Limb (tissue), 2 donors: ENCODE data around the gene CETP.
"Not testable (repeated sequence)": the region's sequence is repeated elsewhere in the genome, so short reads cannot be mapped to it uniquely, and the experiment has no call there.

Experiments used
- DNase-seq, 2 donors: peaks; one replicate each; pipeline ENCODE4 v3.0.0-alpha.2; 2016; ENCODE audit errors: extremely low spot score in 2 of 2

CETP gene

GRCh38 chr16:56980792-56981724 is 19.3 kb downstream of the CETP start:
- DNase-seq: no peak

- no peak for DNase-seq
These were observed 20.1 kb downstream of the CETP start for GRCh38 chr16:56981729-56982271.

GRCh38 chr16:56982695-56983094 is 20.9 kb downstream of the CETP start:
- DNase-seq: no peak

- DNase-seq: no peak
These were observed 21.5 kb downstream of the CETP start for GRCh38 chr16:56983211-56983751.

- DNase-seq: no peak
These were observed 22.9 kb downstream of the CETP start for GRCh38 chr16:56984639-56985038.

- no peak for DNase-seq
These were observed 23.7 kb downstream of the CETP start for GRCh38 chr16:56985288-56985961.

GRCh38 chr16:56985962-56986360 is 24.2 kb downstream of the CETP start:
- DNase-seq: no peak

GRCh38 chr16:56986361-56986760 is 24.6 kb downstream of the CETP start:
- DNase-seq: no peak

- not testable (repeated sequence) for DNase-seq
These were observed 25.2 kb downstream of the CETP start for GRCh38 chr16:56986908-56987307.

GRCh38 chr16:56987692-56988091 is 25.9 kb downstream of the CETP start:
- no peak for DNase-seq

- DNase-seq: no peak
These were observed 26.6 kb downstream of the CETP start for GRCh38 chr16:56988161-56988947.

GRCh38 chr16:56988948-56989945 is 27.5 kb downstream of the CETP start, which contains the start of gene NLRC5:
Gene NLRC5, plus strand, starts transcription at chr16:56989557. Its CDS starts 31,156 bp downstream, at chr16:57020713.
- DNase-seq: peak; percentile 54 to 84

- DNase-seq: no peak
These were observed 28.2 kb downstream of the CETP start for GRCh38 chr16:56989988-56990387.

GRCh38 chr16:56990407-56991286 is 28.9 kb downstream of the CETP start:
- DNase-seq: no peak

GRCh38 chr16:56992431-56992830 is 30.7 kb downstream of the CETP start:
- not testable (repeated sequence) for DNase-seq

GRCh38 chr16:56993204-56993603 is 31.5 kb downstream of the CETP start:
- no peak for DNase-seq

- no peak for DNase-seq
These were observed 32.6 kb downstream of the CETP start for GRCh38 chr16:56994311-56994710.

GRCh38 chr16:56995136-56995805 is 33.5 kb downstream of the CETP start:
- no peak for DNase-seq
